ENCODE data around the gene MGAT4B.

Gene MGAT4B

DNA sequence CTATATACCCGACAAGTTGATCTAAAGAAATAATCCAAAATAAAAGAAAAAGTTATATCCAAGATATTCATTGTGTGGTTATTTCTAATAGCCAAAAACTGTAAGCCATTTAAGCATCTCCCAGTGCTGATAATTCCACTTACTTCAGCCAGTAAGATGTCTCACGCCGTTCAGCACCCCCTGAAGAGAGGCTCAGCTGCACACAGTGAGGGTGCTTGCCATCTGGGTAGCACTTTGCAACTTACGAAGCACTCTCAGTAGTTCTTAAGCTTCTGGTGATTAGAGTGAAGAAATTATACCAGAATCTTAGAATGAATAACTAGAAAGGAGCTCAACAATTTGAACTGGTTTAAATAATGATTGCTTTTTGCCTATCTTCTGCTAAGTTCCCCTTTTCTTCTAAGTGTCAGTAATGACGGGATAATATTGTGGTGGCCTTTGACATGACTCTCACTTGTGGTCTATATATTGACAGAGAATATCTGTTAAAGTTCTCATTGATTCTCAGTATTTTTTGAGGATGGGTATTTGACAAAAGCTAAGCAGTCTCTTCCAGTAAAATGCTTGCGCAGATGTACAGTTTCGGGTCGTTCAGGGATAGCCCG, 39.1 kb downstream of the MGAT4B start:
- no peak for DNase-seq

DNA sequence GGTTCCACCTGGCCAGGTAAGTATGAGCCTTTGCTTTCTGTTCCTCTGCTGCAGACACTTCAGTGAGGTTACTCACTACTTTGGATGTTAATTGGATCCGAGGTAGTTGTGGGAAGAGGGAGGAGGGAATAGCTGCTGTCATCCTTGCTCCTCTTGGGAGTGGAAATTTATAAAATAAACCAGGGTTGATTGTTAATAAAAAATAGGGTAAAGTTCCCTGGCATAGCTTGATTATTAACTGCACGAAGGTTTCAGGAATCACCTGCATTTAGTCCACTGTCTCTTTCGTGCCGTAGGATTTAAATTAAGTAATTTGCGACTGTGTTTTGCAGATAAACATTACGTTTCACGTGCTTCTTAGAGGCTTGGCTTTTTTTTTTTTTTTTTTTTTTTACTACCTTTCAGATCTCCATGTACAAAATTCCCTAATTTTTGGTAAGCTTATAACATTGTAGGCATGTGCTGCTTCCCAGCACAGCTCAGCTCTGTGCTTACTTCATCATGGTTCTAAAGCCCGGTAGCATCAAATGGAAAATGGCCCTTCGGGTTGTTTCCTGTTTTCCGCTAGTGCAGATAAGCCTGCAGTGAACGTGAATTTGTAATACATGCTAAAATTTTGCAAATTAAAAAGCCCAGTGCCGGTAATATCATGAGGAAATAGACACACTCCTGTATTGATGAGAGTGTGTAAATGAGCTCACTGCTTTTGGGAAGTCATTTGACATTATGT, 39.8 kb downstream of the MGAT4B start:
- DNase-seq = no peak

DNA sequence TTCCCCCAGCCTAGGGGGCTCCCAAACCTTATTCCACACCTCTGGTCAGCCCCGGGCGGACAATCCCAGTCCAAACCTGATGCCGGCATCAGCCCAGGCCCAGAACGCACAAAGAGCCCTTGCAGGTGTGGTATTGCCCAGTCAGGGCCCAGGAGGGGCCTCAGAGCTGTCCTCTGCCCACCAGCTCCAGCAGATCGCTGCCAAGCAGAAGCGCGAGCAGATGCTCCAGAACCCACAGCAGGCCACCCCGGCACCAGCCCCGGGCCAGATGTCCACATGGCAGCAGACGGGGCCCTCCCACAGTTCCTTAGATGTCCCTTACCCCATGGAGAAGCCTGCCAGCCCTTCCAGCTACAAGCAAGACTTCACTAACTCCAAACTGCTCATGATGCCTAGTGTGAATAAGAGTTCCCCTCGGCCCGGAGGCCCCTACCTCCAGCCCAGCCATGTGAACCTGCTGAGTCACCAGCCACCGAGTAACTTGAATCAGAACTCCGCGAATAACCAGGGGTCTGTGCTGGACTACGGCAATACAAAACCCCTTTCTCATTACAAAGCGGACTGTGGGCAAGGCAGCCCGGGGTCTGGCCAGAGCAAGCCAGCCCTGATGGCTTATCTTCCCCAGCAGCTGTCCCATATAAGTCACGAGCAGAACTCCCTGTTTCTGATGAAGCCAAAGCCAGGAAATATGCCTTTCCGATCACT, 40.5 kb downstream of the MGAT4B start:
- peak; percentile 89 for DNase-seq

DNA sequence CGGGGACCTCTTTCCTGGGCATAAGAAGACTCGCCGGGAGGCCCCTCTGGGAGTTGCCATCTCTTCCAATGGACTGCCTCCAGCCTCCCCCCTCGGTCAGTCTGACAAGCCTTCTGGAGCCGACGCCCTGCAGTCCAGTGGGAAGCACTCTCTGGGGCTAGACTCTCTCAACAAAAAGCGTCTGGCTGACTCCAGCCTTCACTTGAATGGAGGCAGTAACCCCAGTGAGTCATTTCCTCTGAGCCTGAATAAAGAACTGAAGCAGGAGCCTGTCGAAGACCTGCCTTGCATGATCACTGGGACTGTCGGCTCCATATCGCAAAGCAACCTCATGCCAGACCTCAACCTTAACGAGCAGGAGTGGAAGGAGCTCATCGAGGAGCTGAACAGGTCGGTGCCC, 41.3 kb downstream of the MGAT4B start:
- DNase-seq = peak; percentile 96

DNA sequence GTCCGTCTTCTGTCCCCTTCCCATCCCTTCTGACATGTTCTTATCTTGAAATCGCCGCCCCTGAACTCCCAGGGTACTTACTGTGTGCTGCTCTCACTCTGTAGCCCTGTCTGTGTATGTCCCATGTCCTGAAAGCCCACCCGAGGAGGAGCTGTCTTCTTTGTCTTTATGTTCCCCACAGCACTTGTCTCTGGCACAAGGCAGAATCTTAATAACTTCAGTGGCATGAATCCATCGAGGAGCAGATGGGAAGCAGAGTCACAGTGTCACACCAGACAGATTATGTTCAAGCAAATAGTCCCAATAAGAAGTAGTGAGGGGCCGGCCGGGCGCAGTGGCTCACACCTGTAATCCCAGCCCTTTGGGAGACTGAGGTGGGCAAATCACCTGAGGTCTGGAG, 42.6 kb downstream of the MGAT4B start:
- no peak for DNase-seq

DNA sequence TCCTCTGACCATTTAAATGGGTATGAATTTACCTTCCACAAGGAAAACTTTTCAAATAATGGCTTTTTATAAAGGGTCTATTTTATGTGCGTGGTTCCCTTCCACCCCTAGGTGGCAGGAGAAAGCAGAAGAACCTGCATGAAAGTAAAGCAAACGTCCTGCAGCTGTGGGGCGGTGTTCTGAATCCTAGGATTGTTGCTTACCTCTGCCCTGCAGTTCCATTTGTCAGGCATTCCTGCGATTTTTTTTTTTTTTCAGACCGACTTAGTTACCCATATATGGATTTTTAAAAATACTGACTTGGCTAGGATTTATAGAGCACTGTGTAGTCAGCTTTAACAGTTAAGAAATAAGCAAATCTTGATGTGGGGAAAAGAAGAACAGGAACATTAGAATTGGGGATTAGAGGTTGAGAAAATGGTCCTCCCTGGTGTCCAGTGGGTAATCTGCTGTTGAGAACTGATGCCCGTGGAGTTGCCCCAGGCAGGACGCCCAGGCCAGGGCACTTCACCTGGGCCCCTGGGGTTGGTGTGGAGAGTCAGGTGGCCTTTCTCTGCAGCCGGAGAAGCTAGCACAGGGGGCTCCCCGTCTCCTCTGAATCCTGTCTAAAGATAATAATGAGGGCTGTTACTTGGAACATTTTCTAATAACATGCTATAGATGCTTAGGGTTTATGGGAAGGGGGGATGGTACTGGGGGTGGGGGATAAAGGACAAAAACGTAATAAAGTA, 43.3 kb downstream of the MGAT4B start:
- DNase-seq = peak; percentile 85

DNA sequence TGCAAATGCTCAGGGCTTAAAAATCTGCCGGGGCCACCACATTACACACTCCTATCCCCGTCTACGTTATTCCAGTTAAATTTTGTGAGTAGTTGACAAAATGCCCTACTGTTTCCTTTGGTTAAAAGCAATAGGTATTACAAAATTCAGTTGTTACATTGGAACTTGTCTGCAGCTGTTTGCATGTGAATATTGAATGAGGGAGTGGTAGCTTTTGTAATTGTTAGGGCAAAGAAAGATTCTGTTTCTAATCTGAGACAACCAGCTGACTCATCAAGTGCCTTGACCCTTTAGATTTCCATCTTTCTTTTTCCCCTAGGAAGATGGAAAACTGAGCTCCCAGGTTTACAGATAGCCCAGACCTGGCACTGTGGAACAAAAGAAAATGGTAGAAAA, 43.9 kb downstream of the MGAT4B start:
- DNase-seq = no peak

DNA sequence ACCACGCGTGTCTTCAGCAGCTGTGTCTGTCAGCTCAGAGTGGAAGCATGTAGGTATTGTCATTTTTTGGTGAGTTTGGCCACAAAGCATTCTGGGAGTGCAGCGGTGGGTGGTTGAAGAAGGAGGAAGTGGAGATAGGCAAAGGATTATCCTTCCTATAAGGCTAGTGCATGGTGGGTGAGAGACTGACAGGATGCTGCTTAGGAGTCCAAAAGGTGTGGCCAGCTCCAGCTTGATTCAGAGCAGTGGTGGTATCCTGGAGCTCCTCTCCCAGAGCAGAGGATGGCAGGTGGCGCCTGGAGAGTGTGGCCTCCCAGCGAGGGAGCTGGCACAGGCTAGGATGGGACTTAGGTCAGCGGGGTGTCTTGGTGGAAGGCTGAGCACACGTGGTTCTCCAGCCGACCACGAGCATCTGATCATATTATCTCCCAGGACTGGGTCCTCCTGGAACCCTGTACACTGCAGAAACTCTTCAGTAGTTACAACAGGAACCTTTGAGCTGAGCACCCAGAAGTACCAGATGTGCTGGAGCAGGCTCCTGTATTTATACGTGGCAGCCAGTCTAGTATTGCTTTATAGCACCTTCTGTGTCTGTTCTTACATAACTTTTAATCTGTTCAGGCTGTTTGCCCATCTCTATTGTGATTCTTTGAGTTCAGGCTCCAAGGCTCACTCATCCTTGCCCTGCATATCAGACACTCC, 44.4 kb downstream of the MGAT4B start:
- no peak for DNase-seq

DNA sequence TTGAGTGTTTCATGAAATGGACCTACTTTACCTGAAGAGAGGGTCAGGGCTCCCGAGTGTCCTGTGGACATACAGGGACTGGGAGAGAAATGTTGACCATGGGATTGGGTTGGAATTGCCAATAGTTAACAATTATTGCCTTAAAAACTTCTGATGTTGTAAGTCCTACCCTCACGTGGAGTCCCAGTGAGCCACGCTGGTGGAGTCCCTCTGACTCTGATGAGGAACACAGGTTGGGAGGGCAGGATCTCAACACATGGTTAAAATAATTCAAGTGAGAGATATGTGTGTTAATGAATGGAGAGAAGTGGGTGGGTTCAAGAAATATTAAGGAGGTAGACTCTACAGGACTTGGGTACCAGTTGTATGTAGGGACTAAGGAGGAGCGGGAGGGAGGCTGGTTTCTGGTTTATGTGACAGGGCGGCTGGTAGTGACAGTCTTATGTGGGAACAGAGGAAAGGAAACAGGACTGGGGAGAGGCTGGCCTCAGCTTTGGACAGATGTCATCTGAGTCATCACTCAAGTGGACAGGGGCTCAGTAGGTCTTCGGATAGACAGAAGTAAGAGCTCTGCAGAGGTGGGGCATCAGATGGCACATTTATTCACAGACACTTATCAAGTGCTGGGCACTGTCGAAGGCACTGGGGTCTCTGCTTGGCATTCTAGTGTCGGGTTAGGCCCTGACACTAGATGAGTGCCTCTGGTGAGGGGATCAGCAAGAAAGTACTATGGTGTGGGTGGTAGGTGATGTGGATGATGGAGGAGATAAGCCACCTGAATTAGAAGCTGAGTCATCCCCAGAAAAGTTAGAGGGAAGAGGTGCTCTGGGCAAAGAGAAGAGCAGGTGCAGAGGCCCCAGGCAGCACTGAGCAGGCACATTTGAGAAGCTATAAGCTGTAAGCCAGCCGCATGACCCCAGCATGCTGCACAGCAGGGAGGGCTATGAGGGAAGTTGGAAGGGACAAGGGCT, 46.8 kb downstream of the MGAT4B start:
- peak; percentile 67 for DNase-seq

DNA sequence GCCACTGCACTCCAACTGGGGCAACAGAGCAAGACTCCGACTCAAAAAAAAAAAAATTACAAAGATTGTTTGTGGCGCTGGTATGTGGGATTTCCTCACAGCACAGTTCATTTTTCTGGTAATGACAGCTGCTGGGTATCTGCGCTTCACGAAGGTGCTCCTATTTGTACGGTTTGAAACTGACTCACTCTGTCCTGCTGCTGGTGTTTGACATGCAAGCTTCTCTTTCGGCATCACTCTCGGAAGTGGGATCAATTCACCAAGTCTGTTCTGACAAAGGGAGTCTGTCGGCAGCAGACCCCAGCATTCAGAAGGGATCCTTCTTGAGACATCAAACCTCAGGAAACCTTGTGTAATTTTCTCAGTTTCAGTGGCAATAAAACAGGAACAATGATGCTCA, 47.7 kb downstream of the MGAT4B start:
- DNase-seq = no peak

DNA sequence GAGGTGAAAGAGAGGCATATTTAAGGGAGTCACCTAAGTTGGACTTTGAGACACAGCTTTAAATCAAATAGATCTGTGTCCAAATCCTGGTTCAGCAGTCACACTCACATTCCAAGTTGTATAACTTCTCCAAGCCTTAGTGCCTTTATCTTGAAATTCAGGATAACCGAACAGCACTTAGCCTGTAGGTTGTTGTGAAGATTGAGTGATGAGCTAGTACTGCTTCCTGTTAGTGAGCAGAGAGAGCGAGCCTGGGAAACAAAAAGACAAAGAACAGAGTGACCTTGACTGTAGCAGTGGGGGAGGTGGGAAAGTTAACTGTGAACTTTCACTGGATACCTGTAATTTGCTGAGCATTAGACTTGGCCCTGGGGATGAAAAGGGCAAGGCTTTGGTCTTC, 51.6 kb downstream of the MGAT4B start:
- DNase-seq = no peak

DNA sequence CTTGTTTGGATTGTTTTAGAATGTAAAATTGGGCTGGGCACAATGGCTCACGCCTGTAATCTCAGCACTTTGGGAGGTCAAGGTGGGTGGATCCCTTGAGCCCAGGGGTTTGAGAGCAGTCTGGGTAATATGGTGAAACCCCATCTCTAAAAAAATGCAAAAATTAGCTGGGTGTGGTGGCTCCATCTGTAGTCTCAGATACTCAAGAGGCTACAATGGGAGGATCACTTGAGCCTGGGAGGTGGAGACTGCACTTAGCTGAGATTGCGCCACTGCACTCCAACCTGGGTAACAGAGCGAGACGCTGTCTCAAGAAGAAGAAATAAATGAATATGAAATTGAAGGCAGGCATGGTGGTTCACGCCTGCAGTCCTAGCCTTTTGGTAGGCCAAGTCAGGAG, 52.7 kb downstream of the MGAT4B start:
- DNase-seq = no peak

DNA sequence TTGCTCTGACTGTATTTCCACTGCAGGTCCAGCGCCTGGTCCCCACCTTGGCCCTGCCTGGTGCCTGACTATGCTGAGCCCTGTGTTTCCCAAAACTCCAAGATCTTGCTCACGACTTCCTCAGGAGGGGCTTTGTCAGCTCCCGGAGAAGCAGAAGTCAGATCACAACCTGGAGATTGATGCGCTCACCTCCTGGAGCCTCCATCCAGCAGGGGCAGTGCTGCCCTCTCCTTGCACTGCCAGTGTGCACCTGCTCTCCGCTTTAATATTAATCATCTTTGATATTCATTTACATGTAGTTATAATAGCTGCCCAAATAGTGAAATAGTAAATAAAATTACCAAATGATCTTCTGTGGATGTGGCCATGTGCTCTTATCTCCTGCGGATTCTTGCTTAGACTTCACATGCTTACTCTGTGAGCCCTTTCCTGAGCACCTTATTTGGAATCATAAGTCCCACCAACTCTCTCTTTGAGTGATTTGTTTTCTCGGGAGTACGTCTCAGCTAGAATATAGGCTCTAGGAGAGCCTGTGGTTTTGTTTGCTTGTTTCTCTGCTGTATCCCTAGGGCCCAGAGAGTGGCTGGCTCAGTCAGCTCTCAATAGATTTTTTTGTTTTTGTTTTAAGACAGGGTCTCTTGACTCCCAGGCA, 56.7 kb downstream of the MGAT4B start:
- no peak for DNase-seq

DNA sequence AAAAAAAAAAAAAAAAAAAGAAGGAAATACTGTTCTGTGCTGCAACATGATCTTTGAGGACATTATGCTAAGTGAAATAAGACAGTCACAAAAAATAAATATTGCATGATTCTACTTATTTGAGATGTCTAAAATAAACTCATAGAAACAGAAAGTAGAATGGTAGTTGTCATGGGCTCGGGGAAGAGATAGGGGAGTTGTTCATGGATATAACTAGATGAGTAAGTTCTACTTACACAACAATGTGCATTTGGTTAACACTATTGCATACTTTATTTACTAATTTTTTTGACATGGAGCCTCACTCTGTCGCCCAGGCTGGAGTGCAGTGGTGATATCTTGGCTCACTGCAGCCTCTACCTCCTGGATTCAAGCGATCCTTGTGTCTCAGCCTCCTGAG, 58.9 kb downstream of the MGAT4B start:
- DNase-seq = no peak
